ENCODE measurements around the gene DGKB.

DGKB gene

DNA sequence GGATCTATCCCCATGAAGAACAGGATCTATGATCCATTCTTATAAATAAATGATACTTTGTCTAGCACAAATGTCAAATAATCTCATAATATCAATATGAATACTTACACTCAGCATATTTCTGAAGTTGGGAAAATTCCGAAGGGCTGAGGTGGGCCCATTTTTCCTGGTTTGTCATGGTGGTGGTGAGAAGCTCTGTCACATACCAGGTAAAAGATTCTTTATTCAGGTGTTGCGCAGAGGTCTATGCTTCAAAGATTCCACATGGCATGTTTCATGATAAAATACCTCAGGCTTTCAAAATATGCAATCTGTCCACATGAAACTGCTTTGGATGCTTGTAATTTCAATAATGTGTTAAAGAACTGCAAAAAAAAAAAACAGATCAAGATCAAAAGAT, 61.5 kb downstream of the DGKB start:
- DNase-seq (ENCODE audit: low read depth): no peak
- no peak overlapping the region for H3K4me3 ChIP-seq (ENCODE audit: low read length)
- TF ChIP-seq, protein P1, sequence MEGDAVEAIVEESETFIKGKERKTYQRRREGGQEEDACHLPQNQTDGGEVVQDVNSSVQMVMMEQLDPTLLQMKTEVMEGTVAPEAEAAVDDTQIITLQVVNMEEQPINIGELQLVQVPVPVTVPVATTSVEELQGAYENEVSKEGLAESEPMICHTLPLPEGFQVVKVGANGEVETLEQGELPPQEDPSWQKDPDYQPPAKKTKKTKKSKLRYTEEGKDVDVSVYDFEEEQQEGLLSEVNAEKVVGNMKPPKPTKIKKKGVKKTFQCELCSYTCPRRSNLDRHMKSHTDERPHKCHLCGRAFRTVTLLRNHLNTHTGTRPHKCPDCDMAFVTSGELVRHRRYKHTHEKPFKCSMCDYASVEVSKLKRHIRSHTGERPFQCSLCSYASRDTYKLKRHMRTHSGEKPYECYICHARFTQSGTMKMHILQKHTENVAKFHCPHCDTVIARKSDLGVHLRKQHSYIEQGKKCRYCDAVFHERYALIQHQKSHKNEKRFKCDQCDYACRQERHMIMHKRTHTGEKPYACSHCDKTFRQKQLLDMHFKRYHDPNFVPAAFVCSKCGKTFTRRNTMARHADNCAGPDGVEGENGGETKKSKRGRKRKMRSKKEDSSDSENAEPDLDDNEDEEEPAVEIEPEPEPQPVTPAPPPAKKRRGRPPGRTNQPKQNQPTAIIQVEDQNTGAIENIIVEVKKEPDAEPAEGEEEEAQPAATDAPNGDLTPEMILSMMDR (conservative IDR thresholded peaks at IDR 0.05; ENCODE audit: low read depth, low read length): no peak

DNA sequence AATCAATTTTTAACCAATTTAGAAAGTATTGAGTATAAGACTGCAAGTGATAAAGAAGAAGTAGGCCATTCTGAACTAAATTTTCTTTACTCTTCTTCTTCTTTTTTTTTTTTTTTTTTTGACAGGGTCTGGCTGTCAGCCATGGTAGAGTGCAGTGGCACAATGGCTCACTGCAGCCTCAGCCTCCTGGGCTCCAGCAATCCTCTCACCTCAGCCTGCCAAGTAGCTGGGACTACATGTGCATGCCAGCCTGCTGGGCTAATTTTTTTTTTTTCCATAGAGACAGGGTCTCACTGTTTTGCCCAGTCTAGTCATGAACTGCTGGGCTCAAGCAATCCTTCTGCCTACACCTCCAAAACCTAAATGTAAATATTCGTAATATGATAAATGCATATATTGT, 63.2 kb downstream of the DGKB start:
- no peak overlapping the region for H3K4me3 ChIP-seq (ENCODE audit: low read length)
- DNase-seq (ENCODE audit: low read depth): no peak
- TF ChIP-seq, protein P1 (conservative IDR thresholded peaks at IDR 0.05; ENCODE audit: low read depth, low read length): no peak

DNA sequence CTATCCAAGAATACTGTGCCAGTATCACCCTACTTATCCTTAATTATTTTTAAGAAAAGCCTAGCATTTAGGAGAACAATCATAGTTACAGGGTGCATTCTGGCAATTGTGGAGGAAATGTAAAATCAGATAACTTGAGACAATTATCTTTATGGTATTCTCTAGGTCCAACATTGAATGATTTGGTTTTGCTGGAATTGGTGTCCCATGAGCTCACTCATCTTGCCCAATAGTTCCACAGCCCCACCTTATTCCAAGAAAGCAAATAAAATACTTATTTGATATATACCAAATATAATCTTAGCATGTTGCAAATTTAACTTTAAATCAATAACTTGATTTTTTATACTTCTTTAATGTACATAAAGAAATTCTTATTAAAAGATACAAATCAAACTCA, 65.3 kb downstream of the DGKB start:
- no peak overlapping the region for H3K4me3 ChIP-seq (ENCODE audit: low read length)
- no peak for DNase-seq (ENCODE audit: low read depth)
- TF ChIP-seq, protein P1 (conservative IDR thresholded peaks at IDR 0.05; ENCODE audit: low read depth, low read length): no peak

DNA sequence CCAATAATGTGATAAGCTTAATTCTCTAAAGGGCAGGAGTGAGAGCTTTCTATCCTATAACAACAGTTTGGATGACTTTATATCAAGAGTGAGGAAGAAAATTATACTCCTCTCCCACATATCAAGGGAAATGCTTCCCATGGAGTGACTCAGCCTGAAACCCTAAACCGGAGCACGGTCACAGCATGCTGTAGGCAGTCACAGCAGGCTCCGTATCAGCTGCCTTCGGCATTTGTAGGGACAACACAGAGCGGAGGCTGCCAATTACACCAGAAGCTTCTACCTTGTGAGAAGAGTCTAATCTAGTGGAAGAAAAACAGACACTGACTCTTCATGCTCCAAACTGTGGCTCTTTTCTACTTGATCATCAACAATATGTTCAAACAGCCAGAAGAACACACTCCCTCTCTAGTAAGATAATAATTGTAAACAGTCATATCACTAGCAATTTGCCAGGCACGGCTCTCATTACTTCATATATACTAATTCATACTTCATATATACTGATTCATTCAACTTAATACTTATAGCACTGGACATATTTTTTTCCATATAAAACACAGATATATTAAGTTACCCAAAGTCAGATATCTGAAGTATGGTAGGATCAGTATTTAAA, 65.9 kb downstream of the DGKB start:
- TF ChIP-seq, protein P1 (conservative IDR thresholded peaks at IDR 0.05; ENCODE audit: low read depth, low read length): no peak
- DNase-seq (ENCODE audit: low read depth): peak; percentile 52
- no peak overlapping the region for H3K4me3 ChIP-seq (ENCODE audit: low read length)

DNA sequence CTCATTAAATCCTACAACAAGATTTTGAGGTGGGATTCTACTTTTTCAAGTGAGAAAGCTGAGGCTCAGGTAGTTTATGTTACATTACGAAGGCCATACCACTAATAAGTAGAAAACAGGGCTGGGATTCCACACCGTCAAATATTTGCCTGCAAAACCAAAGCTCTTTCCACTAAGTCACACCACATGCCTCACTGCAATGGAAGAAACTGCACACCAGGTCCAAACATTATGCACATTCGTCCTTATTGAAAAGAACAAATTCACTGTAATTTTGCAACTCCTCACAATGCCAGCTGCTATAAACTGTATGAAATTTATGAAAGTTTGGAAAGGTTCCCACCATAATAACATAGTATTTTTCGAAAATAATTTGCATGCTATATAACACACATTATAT, 66.5 kb downstream of the DGKB start:
- DNase-seq (ENCODE audit: low read depth): no peak
- no peak overlapping the region for H3K4me3 ChIP-seq (ENCODE audit: low read length)
- TF ChIP-seq, protein P1 (conservative IDR thresholded peaks at IDR 0.05; ENCODE audit: low read depth, low read length): no peak

DNA sequence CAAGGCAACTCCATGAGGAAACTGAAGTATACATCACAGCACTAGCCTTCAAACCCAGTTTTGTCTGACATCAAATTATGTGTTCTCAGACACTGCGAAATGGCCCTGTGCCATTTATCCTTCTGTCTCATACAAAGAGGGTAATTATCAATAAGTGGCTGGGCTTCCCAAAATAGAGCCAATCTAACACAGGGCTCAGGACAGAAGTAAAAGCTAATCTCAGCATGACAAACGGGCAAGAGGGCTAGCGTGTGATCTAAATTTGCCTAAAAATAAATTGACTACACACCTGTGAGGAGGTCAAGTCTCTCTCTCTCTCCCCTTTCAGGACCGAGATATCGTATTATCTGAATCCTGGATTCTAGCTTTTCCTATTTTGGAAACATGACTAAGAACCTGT, 67.2 kb downstream of the DGKB start:
- H3K4me3 ChIP-seq (ENCODE audit: low read length): no peak overlapping the region
- TF ChIP-seq, protein P1 (conservative IDR thresholded peaks at IDR 0.05; ENCODE audit: low read depth, low read length): no peak
- DNase-seq (ENCODE audit: low read depth): no peak

DNA sequence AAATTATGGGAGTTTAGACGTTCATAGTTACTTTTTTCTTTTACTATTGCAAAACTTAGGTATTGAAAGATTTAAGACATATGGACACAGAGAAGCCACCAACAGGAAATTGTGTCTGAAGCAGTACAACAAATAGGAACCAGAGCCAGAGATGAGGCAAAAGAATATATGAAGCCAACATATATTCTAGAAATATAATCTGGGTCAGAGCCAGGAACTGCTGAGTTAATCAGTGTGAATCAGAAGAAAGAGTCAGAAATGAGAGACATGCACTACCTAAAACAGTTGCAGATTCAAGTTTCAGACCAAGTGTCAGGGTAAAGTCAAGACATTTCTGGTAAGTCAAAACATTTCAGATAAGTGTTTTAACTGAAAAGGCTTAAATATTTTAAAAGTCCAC, 67.7 kb downstream of the DGKB start:
- TF ChIP-seq, protein P1 (conservative IDR thresholded peaks at IDR 0.05; ENCODE audit: low read depth, low read length): no peak
- no peak overlapping the region for H3K4me3 ChIP-seq (ENCODE audit: low read length)
- no peak for DNase-seq (ENCODE audit: low read depth)

All from retinal pigment epithelial cell (primary cell).